HepG2 (cell line): ENCODE results near the gene FHL3. TPM values are rescaled to one million over a fixed set of nuclear protein-coding genes. Genes with fewer than 3 reads are reported as not detected.

Source experiments
- GATA4 ChIP-seq: sonication (generic); IDR thresholded peaks from 2 replicates; pipeline ENCODE4 v1.6.1; 2016; ENCODE audit warnings: antibody characterized with exemption, low read depth, borderline replicate concordance
- GTF2F1 ChIP-seq: fragments of 150-350 bp; IDR thresholded peaks from 2 replicates; pipeline ENCODE4 v1.6.1; 2014; ENCODE audit warnings: low read length
- HOXA7 ChIP-seq: sonication (generic); formaldehyde crosslinking; IDR thresholded peaks from 2 replicates; pipeline ENCODE4 v1.8.1; 2022; ENCODE audit warnings: mild to moderate bottlenecking, missing genetic modification reagents, moderate library complexity
- NFATC3 ChIP-seq: sonication (generic); formaldehyde crosslinking; IDR thresholded peaks from 2 replicates; pipeline ENCODE4 v1.5.1; 2020; ENCODE audit warnings: mild to moderate bottlenecking, missing genetic modification reagents
- NFIB ChIP-seq: sonication (generic); formaldehyde crosslinking; IDR thresholded peaks from 2 replicates; pipeline ENCODE4 v1.9.0; 2021; ENCODE audit warnings: missing genetic modification reagents, mild to moderate bottlenecking, borderline replicate concordance
- NR1H2 ChIP-seq: sonication (generic); formaldehyde crosslinking; IDR thresholded peaks from 2 replicates; pipeline ENCODE4 v1.8.1; 2022; ENCODE audit warnings: low read depth, missing genetic modification reagents, borderline replicate concordance
- RAD51 ChIP-seq: fragments of 450-650 bp; IDR thresholded peaks from 2 replicates; pipeline ENCODE4 v1.6.1; 2016; ENCODE audit warnings: borderline replicate concordance
- ZNF446 ChIP-seq: sonication (generic); formaldehyde crosslinking; IDR thresholded peaks from 2 replicates; pipeline ENCODE4 v1.5.0; 2020; ENCODE audit warnings: mild to moderate bottlenecking, missing genetic modification reagents
- ZNF746 ChIP-seq: sonication (generic); formaldehyde crosslinking; IDR thresholded peaks from 2 replicates; pipeline ENCODE4 v1.8.0; 2022; ENCODE audit warnings: mild to moderate bottlenecking, missing genetic modification reagents
- ZNF775 ChIP-seq: sonication (generic); formaldehyde crosslinking; IDR thresholded peaks from 2 replicates; pipeline ENCODE4 v1.4.0; 2020; ENCODE audit warnings: missing genetic modification reagents, mild to moderate bottlenecking, moderate library complexity, borderline replicate concordance
- ZSCAN21 ChIP-seq: sonication (generic); formaldehyde crosslinking; IDR thresholded peaks from 2 replicates; pipeline ENCODE4 v1.8.0; 2022; ENCODE audit warnings: mild to moderate bottlenecking, missing genetic modification reagents, moderate library complexity, borderline replicate concordance
- polyA plus RNA-seq, 8 experiments: library from polyadenylated mRNA; depleted of rRNA in 3 of 8; stranded (reverse) in 7 of 8; unstranded in 1 of 8; fragments of >200 nt; fragmentation: Illumina TruSeq in 4 of 8; extraction: Trizol in 4 of 8; gene quantifications; 2 replicates each; pipeline versions ENCODE4 v1.2.1 to v1.2.3, GENCODE V29; 2011 to 2016; ENCODE audit warnings: low read depth in 4 of 8, missing spikeins in 1 of 8, mixed read lengths in 1 of 8; ENCODE audit not compliant: insufficient read depth in 1 of 8
- total RNA-seq, 5 experiments: library from RNA; depleted of rRNA; stranded (reverse); fragments of >200 nt; fragmentation: Illumina TruSeq; extraction: Trizol; gene quantifications; 2 replicates each; pipeline ENCODE4 v1.2.3, GENCODE V29; 2016; ENCODE audit warnings: low read depth in 1 of 5
- TF ChIP-seq, protein P1 (sequence below): sonication (generic); formaldehyde crosslinking; IDR thresholded peaks from 2 replicates; pipeline ENCODE4 v1.4.0; 2020; ENCODE audit warnings: low read depth, missing genetic modification reagents
- TF ChIP-seq, protein P2 (sequence below): sonication (generic); formaldehyde crosslinking; IDR thresholded peaks from 2 replicates; pipeline ENCODE4 v1.4.0; 2020; ENCODE audit warnings: missing genetic modification reagents
- TF ChIP-seq, protein P3 (sequence below): sonication (generic); formaldehyde crosslinking; IDR thresholded peaks from 2 replicates; pipeline ENCODE4 v1.4.0; 2020; ENCODE audit warnings: missing genetic modification reagents
- TF ChIP-seq, protein P4 (sequence below): IDR thresholded peaks from 2 replicates; pipeline ENCODE4 v1.6.1; 2016; ENCODE audit warnings: missing biosample characterization, missing genetic modification reagents, low read depth
- TF ChIP-seq, protein P5 (sequence below), 2 experiments: sonication (generic) in 1 of 2; formaldehyde crosslinking in 1 of 2; IDR thresholded peaks; 2 replicates each; pipeline versions ENCODE4 v1.4.0 to v1.6.1; 2016 to 2020; ENCODE audit warnings: borderline replicate concordance in 1 of 2, low read depth in 1 of 2, mild to moderate bottlenecking in 1 of 2, missing genetic modification reagents in 1 of 2
- TF ChIP-seq, protein P6 (sequence below): sonication (generic); formaldehyde crosslinking; IDR thresholded peaks from 2 replicates; pipeline ENCODE4 v1.5.1; 2020; ENCODE audit warnings: mild to moderate bottlenecking, missing genetic modification reagents, moderate library complexity

The FHL3 gene
- total and polyA plus RNA-seq, 2 of the 13 experiments (the other 11 are each of a cell fraction or from before 2014, with no cell fraction given): 2.8 to 6.6 TPM

DNA sequence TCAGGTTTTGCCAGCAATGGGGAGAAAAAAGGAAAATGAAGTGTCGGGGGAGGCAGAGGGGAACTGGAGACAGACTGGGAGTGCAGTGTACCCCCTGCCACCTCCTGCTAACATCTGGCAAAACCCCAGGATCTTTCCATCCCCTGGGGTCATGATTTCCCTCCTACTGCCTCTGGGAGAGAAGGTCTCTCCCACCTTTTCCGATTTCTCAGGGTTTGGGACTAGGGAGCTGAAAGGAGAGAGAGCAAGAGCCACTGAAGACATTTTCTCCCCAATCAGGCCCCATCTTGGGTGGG is 5.1 kb downstream of the FHL3 start (continued):
- TF ChIP-seq, protein P1, sequence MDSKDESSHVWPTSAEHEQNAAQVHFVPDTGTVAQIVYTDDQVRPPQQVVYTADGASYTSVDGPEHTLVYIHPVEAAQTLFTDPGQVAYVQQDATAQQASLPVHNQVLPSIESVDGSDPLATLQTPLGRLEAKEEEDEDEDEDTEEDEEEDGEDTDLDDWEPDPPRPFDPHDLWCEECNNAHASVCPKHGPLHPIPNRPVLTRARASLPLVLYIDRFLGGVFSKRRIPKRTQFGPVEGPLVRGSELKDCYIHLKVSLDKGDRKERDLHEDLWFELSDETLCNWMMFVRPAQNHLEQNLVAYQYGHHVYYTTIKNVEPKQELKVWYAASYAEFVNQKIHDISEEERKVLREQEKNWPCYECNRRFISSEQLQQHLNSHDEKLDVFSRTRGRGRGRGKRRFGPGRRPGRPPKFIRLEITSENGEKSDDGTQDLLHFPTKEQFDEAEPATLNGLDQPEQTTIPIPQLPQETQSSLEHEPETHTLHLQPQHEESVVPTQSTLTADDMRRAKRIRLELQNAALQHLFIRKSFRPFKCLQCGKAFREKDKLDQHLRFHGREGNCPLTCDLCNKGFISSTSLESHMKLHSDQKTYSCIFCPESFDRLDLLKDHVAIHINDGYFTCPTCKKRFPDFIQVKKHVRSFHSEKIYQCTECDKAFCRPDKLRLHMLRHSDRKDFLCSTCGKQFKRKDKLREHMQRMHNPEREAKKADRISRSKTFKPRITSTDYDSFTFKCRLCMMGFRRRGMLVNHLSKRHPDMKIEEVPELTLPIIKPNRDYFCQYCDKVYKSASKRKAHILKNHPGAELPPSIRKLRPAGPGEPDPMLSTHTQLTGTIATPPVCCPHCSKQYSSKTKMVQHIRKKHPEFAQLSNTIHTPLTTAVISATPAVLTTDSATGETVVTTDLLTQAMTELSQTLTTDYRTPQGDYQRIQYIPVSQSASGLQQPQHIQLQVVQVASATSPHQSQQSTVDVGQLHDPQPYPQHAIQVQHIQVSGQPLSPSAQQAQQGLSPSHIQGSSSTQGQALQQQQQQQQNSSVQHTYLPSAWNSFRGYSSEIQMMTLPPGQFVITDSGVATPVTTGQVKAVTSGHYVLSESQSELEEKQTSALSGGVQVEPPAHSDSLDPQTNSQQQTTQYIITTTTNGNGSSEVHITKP (CRISPR knock-in tag): no peak
- TF ChIP-seq ZNF746 (CRISPR knock-in tag) (no peak), ZNF446 (CRISPR knock-in tag) (no peak), GATA4 (no peak), RAD51 (no peak), NFATC3 (CRISPR knock-in tag) (no peak), ZSCAN21 (CRISPR knock-in tag) (0 out of 2 replicates have a peak, but pooled peaks have one; percentile 5), GTF2F1 (no peak), HOXA7 (CRISPR knock-in tag) (no peak), NFIB (no peak), NR1H2 (CRISPR knock-in tag) (no peak), ZNF775 (no peak)
- TF ChIP-seq, protein P2, sequence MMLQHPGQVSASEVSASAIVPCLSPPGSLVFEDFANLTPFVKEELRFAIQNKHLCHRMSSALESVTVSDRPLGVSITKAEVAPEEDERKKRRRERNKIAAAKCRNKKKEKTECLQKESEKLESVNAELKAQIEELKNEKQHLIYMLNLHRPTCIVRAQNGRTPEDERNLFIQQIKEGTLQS (CRISPR knock-in tag): no peak
- TF ChIP-seq, protein P3, sequence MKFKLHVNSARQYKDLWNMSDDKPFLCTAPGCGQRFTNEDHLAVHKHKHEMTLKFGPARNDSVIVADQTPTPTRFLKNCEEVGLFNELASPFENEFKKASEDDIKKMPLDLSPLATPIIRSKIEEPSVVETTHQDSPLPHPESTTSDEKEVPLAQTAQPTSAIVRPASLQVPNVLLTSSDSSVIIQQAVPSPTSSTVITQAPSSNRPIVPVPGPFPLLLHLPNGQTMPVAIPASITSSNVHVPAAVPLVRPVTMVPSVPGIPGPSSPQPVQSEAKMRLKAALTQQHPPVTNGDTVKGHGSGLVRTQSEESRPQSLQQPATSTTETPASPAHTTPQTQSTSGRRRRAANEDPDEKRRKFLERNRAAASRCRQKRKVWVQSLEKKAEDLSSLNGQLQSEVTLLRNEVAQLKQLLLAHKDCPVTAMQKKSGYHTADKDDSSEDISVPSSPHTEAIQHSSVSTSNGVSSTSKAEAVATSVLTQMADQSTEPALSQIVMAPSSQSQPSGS (CRISPR knock-in tag): 0 out of 2 replicates have a peak, but pooled peaks have one; percentile 5
- TF ChIP-seq, protein P4, sequence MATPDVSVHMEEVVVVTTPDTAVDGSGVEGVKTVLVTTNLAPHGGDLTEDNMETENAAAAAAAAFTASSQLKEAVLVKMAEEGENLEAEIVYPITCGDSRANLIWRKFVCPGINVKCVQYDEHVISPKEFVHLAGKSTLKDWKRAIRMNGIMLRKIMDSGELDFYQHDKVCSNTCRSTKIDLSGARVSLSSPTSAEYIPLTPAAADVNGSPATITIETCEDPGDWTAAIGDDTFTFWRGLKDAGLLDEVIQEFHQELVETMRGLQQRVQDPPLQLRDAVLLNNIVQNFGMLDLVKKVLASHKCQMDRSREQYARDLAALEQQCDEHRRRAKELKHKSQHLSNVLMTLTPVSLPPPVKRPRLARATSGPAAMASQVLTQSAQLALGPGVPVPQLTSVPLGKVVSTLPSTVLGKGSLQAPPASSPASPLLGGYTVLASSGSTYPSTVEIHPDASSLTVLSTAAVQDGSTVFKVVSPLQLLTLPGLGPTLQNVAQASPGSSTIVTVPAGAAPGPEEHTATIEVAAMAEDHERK (CRISPR knock-in tag): no peak
- TF ChIP-seq, protein P5, sequence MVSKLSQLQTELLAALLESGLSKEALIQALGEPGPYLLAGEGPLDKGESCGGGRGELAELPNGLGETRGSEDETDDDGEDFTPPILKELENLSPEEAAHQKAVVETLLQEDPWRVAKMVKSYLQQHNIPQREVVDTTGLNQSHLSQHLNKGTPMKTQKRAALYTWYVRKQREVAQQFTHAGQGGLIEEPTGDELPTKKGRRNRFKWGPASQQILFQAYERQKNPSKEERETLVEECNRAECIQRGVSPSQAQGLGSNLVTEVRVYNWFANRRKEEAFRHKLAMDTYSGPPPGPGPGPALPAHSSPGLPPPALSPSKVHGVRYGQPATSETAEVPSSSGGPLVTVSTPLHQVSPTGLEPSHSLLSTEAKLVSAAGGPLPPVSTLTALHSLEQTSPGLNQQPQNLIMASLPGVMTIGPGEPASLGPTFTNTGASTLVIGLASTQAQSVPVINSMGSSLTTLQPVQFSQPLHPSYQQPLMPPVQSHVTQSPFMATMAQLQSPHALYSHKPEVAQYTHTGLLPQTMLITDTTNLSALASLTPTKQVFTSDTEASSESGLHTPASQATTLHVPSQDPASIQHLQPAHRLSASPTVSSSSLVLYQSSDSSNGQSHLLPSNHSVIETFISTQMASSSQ (IDR thresholded peaks at IDR 0.05; ENCODE audit: low read depth): no peak
- TF ChIP-seq, protein P5 (CRISPR knock-in tag; IDR thresholded peaks at IDR 0.05; ENCODE audit: borderline replicate concordance): no peak
- TF ChIP-seq, protein P6, sequence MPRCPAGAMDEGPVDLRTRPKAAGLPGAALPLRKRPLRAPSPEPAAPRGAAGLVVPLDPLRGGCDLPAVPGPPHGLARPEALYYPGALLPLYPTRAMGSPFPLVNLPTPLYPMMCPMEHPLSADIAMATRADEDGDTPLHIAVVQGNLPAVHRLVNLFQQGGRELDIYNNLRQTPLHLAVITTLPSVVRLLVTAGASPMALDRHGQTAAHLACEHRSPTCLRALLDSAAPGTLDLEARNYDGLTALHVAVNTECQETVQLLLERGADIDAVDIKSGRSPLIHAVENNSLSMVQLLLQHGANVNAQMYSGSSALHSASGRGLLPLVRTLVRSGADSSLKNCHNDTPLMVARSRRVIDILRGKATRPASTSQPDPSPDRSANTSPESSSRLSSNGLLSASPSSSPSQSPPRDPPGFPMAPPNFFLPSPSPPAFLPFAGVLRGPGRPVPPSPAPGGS: no peak
